Lung (tissue), 12 donors: ENCODE measurements around the gene DBNL. TPM values are rescaled to one million over a fixed set of nuclear protein-coding genes. Genes with fewer than 3 reads are reported as not detected.

Source experiments
- ATAC-seq: fragments of 200-7000 bp; cut with Tn5 transposase; one replicate; pipeline ENCODE4 v1.9.1; 2020; ENCODE audit warnings: moderate number of reproducible peaks; ENCODE audit not compliant: insufficient read depth, low FRiP score
- DNase-seq, 3 donors: peaks; one replicate each; pipeline ENCODE4 v3.0.0-alpha.2; 2013 to 2017
- H3K27ac ChIP-seq, 2 donors: one replicate each; pipeline ENCODE4 v1.5.1; 2013; ENCODE audit warnings: mild to moderate bottlenecking in 2 of 2, moderate library complexity in 2 of 2, control low read depth in 1 of 2, inconsistent platforms in 1 of 2, low read depth in 1 of 2, low read length in 1 of 2
- H3K27me3 ChIP-seq, 3 donors: one replicate each; pipeline ENCODE4 v1.5.1; 2013; ENCODE audit warnings: low read length in 2 of 3; ENCODE audit not compliant: control insufficient read depth in 3 of 3, insufficient read depth in 3 of 3
- H3K36me3 ChIP-seq, 4 donors: one replicate each; pipeline ENCODE4 v1.5.1; 2013; ENCODE audit warnings: low read length in 4 of 4, mild to moderate bottlenecking in 1 of 4, moderate library complexity in 1 of 4; ENCODE audit not compliant: control insufficient read depth in 4 of 4, insufficient read depth in 4 of 4
- H3K4me1 ChIP-seq, 5 donors: one replicate each; pipeline ENCODE4 v1.5.1; 2013; ENCODE audit warnings: low read length in 5 of 5, mild to moderate bottlenecking in 2 of 5, moderate library complexity in 1 of 5; ENCODE audit not compliant: control insufficient read depth in 5 of 5, insufficient read depth in 5 of 5
- H3K4me3 ChIP-seq: one replicate; pipeline ENCODE4 v1.5.1; 2013; ENCODE audit warnings: mild to moderate bottlenecking, control low read depth, moderate library complexity
- H3K9ac ChIP-seq, 2 donors: one replicate each; pipeline ENCODE4 v1.5.1; 2013; ENCODE audit warnings: low read length in 2 of 2, control low read depth in 1 of 2; ENCODE audit not compliant: insufficient read depth in 1 of 2
- H3K9me3 ChIP-seq, 4 donors: one replicate each; pipeline ENCODE4 v1.5.1; 2013; ENCODE audit warnings: low read length in 3 of 4, mild to moderate bottlenecking in 1 of 4, moderate library complexity in 1 of 4; ENCODE audit not compliant: control insufficient read depth in 4 of 4, insufficient read depth in 3 of 4
- CTCF ChIP-seq: IDR thresholded peaks from 2 replicates; pipeline ENCODE4 v1.5.1; 2012; ENCODE audit warnings: mild to moderate bottlenecking; ENCODE audit errors: control extremely low read depth, extremely low read depth
- WGBS, 2 donors: extraction: QIAGEN DNeasy Blood & Tissue Kit; methylation state at CpG; one replicate each; pipeline ENCODE4 v1.1.7; 2013; 5-methylcytosine and 5-hydroxymethylcytosine counted together
- polyA plus RNA-seq, 2 donors: library from polyadenylated mRNA; stranded (reverse); fragments of 200-250 nt; gene quantifications; one replicate each; pipeline ENCODE4 v1.2.1, GENCODE V29; 2013
- total RNA-seq, 2 donors: library from RNA; depleted of rRNA in 1 of 2; stranded (reverse); fragments of >200 nt in 1 of 2; gene quantifications; one replicate each; pipeline ENCODE4 v1.2.1, GENCODE V29; 2014 to 2021
- donor health status: control.
- donor health status: control.
- donor health status: Bipolar disorder and iron deficiency.
- donor health status: healthy.
- donor health status: DM: yes; HTN: yes; CAD: no.

Gene DBNL
- total and polyA plus RNA-seq, 4 donors = 65.9 to 209 (median 116) TPM

GRCh38 chr7:44094883-44095592 is 50.5 kb downstream of the DBNL start:
- no peak overlapping the region for H3K9ac ChIP-seq
- no peaks in the 10 kb centered on the region for H3K36me3 ChIP-seq
- 74 to 92% methylated on average over 2 of the region's 2 CpGs for WGBS, 2 donors
- ATAC-seq (no peak), DNase-seq (peak in 1 of 3 donors; percentile 38)
- no peak for TF ChIP-seq CTCF
- no peak overlapping the region for H3K4me3 ChIP-seq
- H3K27ac ChIP-seq = no peak overlapping the region
- H3K27me3 ChIP-seq = no peaks in the 10 kb centered on the region
- H3K9me3 ChIP-seq = no peaks in the 10 kb centered on the region
- peaks cover 0 to 13% (median 0%) of the 10 kb centered on the region in 5 donors for H3K4me1 ChIP-seq

DNA sequence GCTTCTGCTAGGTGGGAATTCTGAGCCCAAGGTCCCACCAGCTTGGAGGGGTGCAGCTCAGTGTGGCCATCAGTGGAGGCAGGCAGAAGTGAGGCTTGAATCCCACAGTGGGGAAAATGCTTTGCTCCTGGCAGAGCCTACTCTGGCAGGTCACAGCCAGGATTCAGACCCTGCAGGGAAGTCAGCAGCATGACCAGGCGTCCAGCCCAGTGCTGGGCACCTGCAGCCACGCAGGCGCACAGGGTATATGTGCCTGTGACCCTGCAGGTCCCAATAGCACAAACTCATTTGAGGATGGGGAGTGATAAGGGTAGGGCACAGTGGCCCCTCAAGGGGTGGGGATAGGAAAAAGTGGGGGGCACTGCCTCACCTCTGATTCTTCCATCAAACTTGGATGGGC is 51.3 kb downstream of the DBNL start:
- TF ChIP-seq CTCF = no peak
- ATAC-seq (no peak), DNase-seq (no peak)
- Histone ChIP-seq H3K27ac (no peak overlapping the region), H3K27me3 (no peaks in the 10 kb centered on the region), H3K36me3 (no peaks in the 10 kb centered on the region), H3K4me1 (peaks cover 0 to 15% (median 0%) of the 10 kb centered on the region in 5 donors), H3K4me3 (no peak overlapping the region), H3K9ac (no peak overlapping the region), H3K9me3 (no peaks in the 10 kb centered on the region)
- 91 to 97% methylated on average over 3 of the region's 3 CpGs for WGBS, 2 donors

GRCh38 chr7:44096326-44096881 is 51.9 kb downstream of the DBNL start:
- no peak for ATAC-seq
- H3K27ac ChIP-seq = no peak overlapping the region
- WGBS, 2 donors = 84 to 86% methylated on average over 8 of the region's 8 CpGs

More at GRCh38 chr7:44096326-44096881, 51.9 kb downstream of the DBNL start:
- Histone ChIP-seq H3K4me1 (peaks cover 0 to 21% (median 0%) of the 10 kb centered on the region in 5 donors), H3K9ac (no peak overlapping the region), H3K4me3 (no peak overlapping the region), H3K36me3 (no peaks in the 10 kb centered on the region), H3K9me3 (no peaks in the 10 kb centered on the region), H3K27me3 (no peaks in the 10 kb centered on the region)
- DNase-seq = no peak
- no peak for TF ChIP-seq CTCF
